NCI-H510A (cell line): Measurements from ENCODE around the gene TSC22D3.

Experiments used
- DNase-seq: peaks from one replicate; lab custom pipeline; 2025; lab: John Stamatoyannopoulos, UW

Gene TSC22D3

DNA sequence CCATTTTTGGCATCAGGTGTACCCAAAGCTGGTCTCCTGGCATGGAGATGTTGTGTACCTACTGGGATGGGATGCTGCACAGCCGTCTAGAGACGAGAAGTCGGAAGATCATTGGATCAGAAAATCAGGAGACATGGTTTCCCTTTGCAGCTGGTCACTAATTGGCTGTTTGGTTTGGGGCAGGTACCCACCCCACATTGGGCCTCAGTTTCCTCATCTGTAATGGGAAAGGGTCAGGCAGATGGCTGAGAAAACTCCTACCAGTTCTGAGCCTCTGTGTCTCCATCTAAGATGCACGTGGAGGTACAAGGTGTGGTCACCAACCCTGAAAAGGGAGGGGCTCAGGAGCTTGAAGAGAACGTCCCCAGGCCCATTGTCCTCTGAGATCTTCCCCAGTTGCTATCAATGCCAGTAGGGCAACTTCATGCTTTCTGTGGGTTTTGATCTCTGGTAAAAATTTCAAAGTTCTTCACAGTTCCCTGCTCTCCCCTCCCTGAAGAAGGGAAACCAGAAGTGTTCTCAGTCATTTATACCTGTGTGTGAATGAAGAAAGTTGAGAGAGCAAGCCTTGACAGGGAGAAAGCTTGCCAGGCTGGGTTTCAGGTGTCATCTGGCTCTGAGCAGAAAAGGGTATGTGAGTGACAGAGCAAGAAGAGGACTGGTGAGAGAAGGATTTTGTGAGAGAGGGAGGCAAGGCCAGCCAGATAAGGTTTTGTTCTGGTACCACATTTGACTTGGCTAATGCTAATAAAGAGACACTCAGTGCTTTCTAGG lies 15.1 kb downstream of the TSC22D3 start:
- no peak for DNase-seq

DNA sequence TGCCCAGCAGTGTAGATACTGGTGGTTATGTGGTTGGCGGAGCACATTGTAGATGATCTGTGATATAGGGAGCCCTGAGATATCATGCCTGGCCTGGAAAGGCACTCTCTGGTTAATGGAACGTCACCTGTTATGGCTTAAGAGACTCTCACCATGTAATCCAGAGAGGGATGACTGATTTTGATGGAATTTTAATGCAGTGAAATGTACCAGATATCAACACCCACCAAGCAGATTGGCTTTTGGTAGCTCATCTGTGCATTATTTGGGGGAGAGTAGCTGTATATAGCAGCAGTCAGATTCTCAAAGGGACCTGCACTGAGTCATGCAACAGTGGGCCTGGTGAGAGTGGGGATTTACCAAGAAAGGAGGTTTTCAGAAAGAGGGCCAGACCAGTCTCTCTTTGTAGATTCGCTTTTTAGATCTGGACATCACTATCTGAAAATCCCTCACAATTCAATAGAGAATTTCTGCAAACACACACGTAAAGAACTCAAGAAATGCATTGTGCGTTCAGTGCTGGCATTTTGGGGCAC lies 17.3 kb downstream of the TSC22D3 start:
- no peak for DNase-seq

DNA sequence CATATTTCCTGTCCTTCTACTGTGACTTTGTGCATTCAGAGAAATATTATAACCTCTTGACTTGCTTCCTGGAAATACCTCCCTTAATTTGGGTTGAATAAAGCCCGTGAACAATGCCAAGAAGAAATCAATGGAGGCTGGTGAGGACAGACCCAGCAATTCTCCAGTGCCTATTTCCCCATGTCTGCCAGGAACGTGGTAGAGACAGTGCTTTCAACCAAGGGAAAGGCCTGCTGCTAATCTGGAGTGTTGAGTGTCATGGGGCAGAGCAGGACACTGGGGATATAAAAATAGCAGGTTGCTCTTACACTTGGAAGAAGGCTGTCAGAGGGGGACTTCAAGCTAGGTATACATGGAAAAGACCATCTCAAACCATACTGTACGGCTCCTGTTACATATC lies 19.9 kb downstream of the TSC22D3 start:
- no peak for DNase-seq

DNA sequence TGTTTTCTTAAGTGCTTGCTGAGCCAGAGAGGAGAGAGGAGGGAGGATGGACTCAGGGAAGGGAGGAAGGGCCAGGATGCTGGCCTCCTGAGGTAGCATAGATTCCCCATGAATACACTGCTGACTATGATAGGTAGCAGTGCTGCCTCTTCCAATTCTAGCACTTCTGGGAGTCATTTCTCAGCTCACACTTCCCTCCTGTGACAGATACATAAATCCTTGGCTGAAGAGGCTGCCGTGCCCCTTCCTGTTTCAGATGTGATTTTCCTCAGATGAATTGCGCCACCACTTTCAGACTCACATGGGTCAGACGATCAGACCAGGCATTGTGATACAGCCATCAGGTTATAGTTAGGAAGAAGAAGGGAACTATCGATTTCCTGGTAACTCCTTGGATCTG lies 22.4 kb downstream of the TSC22D3 start:
- DNase-seq: peak; percentile 56

DNA sequence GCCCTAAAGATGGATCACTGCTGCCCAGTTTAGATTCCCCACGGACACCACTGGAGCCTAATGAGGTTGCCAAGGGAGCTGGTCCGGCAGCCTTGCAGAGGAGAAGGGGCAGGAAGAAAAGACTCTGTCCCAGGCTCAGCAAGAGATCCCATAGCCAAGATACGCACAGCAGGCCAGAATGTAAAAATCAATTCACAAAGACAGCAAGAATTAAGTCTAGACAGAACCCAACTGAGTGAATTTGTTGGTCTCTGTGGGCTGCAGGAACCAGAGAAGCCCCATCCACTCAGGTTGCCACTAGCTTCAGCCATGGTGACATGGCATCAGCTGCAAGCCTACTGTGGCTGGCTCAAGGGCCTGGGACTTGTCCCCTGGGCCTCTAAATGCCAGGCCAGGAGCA lies 22.9 kb downstream of the TSC22D3 start:
- no peak for DNase-seq

DNA sequence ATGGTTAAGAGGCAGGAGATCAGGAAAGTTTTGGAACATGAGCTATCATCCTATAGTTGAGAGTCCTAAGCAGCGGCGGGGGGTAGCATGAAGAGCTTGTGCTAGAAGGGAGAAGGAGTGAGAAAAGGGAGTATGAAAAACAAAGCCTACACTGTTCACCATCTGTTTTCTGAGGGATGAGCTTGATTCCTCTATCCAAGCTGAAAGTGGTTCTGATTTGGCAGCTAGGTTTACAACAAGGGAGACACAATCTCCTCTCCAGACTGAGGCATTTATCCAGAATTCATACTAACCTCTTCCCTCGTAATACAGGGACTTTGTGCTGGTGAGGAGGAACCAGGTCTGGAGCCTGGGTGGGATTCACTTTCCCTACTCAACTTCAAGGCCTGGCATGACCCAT lies 23.5 kb downstream of the TSC22D3 start:
- no peak for DNase-seq

DNA sequence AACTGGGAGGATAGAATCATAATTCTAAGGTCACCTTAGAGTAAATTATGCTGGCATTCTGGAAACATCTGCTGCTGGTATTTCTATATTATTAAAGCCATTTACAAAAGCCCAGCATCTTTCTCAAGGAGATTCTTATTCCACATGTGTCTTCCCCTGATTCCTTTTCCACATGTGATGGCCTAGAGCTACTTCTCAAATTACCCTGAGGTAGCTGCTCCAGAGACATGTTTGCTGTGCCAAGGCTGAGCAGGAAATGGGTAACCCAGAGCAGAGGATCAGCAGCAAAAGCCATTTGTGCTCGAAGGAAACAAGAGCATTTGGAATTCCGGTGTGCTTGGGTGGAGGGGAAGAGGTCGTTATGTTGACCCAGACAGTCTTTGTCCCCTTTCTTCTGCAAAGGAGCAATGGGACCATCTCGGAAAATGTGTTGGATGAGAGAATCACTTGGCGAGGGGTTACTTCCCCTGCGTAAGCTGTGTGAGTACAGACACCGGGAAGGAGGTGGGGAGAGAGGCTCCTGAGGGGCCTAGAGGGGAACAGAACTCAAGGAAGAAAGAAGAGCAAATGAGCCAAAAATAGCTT lies 24.6 kb downstream of the TSC22D3 start:
- DNase-seq: no peak

DNA sequence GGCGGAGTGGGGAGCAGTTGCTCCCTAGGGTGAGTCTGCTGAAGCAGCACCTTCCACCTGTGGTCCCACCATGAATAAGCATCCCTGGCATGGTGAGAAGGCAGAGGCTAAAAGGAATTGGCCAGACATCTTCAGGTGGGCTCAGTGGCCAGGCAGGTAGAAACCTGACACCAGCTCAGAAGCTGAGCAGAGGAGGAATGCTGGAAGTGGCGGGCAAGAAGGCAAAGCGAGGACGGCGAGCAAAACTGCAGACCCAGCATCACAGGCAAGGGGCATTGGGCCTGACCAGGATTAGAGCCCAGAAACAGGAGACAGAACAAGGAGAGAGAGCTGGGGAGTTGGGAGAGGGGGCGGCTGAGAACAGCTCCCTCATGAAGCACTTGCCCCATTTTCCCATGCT lies 25.3 kb downstream of the TSC22D3 start:
- DNase-seq: no peak

DNA sequence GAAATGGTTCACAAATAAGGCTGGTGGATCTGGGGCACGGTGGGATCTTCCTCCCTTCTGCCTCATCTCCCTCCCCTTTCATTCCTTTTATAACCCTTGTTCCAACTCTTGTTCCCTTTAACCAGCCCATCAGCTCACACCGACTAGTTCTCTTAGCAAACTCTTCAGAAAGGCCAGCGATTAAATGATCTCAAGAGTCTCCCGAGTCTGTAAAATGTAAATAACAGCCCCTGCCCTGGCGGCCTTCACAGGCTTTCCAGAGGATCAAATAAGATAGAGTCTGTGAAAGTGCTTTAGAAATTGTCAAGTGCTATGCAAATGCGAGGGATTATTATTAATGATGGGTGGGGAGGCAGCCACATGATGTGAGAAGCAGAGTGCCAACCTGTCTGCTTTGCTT lies 27.1 kb downstream of the TSC22D3 start:
- peak; percentile 16 for DNase-seq

DNA sequence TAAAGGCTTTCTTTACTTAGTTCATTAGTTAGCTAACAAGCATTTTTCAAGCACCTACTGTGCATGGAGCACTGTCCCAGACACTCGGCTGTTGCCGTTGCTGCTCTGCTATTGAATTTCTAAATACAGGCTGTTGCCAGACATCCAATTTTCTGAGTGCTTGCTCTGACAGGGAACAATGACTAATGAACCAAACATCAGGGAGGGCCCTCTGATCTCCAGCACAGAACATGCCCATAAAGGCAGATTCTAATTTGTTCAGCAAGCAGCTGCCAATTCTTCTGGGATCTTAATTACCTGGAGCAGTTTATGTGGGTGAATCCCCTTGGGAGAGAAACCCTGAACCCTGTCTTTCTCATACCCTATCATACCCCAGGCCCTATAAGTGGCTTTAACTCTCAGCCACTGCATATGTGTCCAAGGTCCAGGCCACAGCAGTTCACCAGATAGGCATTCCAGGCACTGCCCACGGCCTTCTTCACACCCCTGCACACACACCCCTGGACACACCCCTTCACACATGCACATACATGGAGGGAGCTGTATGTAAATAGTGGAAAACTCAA lies 27.9 kb downstream of the TSC22D3 start:
- peak; percentile 6 for DNase-seq

DNA sequence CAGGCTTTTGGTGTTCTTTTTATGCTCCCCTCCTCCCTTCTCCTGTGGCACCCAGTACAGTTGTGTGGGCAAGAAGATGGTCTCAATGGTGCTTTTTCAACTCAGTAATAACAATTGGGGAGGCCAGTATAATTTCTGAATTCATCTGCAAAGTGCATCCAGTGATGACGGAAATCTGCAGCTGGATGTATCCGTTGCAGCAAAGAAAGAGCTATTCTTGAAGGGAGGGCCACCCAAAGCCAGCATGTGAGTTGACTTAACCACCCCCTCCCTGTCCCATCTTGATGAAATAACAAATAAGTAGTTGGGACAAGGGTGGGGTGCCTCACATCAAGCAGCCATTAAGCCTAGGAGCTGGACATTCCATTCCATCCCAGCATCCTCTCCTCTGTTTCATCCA lies 30.7 kb downstream of the TSC22D3 start:
- DNase-seq: no peak

DNA sequence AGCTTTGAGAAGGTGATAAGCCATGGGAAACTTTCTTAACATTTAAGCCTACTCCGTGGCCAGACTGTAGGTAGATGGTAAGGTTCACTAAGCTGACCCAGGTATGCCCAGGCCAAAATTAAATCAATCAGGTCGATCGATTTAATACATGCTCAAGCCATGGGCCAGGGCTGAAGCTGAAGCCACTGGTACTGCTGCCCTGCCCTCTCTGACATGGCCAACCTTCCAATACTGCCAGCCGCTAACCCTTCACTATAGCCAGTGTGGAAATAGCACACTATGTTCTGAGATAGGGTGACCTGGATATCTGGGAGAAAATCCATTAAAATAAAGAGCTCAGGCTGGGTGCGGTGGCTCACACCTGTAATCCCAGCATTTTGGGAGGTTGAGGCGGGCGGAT lies 31.6 kb downstream of the TSC22D3 start:
- no peak for DNase-seq

DNA sequence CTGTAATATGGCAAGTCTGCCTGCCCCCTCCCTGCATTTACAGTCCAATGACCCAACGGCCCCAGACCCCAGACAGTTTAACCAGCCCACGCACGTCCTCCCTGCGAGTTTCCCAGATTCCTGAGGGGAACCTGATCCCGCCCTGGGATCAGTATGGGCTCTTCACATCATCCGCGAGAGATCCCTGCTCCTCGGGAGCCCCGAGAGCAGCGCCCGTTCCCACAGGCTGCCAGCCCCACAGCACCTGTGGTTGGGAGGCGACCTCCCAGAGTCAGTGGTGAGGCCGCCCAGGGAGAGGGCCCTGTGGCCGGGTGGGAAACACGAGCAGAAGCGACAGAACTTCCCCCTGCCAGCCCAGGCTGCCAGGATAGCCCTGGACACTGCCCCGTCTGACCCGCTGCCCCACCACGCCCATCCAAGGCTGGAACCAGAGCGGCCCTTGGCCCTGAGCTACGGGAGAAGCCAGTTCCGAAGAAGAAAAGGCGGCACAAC lies 32.8 kb downstream of the TSC22D3 start:
- DNase-seq: no peak

DNA sequence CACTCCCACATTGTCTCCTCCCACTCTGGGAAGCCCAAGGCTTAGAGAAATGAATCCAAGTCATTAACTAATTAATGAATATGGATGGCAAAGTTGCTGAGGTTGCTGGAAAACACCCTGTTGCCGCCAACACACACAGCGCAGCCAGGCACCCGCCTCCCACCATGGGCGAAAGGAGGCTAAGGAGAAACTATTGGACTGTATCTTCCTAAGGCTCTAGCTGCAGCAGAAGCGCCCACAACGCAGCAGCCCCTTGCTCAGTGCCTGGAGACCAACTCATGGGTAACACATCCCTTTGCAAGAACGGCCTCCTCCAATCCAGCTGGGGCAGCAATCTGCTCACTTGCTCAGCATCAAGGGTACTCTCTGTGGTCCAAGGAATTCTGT lies 34.2 kb downstream of the TSC22D3 start:
- no peak for DNase-seq

DNA sequence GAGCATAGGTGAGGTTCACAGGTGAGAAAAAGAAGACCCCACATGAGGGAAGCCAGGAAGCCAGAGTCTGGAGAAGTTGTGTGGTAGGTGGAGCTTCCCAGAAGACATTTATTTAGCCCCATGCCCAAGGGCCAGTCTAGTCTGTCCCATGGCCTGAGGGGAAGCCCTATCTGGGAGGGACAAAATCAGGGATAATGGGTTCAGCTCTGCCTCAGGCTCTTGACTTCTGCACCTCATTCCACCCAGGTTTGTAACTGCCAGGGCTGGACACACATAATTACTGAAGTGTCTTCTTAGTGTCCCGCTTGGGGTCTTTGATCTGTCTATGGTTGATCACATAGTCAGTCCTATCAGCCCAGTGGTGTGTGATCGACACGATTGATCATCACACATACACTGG lies 36.0 kb downstream of the TSC22D3 start:
- DNase-seq: no peak

DNA sequence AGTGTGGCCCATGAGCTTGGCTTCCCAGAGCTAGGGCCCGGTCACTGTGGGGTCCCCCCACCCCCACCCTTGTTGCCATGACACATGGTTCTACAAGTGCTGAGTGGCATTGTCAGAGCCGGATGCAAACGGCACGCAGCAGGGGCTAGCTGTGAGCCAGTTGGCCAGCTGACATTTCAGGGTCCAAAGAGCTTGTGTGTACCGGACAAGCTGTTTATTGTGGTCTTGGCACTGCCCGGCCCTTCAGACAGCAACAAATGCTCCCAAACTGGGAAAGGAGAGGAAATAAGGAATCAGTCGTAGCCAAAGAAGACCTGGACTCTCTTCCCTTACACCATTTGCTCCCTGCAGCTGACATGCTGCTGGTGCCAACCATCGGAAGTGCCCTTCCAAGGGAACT lies 36.8 kb downstream of the TSC22D3 start:
- no peak for DNase-seq

DNA sequence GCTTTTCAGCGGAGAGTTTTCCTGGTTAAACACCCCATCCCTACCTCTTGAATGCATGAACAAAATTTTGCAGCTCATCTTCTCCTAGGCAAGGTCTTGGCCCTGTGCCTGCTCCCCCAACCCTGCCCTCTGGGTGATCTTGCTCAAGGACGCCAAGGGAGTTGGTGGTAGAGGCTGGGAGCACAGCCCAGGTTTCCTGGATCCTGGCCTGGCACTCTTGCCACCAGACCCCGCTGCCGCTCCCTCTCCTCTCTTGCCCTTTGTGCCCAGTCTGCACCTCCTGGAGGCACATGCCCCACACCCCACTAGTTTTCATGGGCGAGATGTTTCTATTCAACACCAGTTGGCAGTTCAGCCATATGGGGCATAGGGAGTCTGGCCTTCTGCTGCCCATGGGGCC lies 37.3 kb downstream of the TSC22D3 start:
- DNase-seq: no peak

DNA sequence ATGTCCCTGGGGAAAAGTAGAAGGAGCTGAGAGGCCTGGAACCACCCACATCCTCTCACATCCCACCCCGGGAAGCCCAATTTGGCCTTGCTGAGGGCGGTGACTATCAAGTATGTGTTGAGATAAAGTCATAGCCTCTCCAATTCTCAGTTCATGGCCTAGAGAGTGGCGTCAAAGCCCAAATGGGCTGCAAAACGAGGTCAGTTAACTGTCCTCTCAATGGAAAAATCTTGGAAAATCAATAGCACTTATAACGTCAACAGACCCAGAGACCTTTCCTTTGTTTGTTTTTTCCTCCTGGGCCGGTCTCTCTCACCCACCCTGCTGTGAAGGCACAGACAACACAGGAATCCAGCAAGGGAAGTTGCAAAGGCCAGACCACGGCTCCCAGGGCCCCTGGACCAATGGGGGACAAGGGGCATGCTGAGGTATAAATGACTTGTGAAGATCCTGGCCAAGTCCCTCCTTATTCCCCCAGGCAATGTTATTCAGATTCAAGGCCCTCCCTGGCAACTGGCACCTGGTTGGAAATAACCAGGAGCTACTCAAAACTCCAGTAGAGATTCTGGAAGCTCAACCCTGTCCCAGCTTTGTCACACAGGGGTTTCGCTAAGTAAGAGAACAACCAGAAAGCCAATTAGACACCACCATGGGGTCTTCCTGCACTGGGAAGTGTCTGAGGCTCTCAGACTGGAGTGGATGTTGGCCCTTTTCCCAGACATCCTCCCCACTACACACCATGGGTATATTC lies 38.6 kb downstream of the TSC22D3 start:
- peak; percentile 49 for DNase-seq

DNA sequence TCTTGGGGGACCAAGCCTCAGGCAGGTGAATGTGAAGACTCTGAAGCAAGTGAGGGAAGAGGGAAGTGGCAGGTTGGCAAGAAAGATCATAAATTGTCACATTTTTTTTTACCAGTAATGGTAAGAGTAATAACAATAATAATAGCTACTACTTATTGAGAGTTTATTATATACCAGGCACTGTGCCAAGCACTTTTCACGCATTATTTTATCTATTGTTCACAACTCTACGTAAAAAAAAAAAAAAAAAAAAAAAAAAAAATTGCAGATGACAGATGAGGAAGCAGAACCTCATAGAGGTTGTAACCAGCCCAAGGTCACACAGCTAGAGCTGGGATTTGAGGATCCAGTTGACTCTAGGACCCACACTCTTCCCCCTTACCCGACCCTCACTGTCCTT lies 40.9 kb downstream of the TSC22D3 start:
- DNase-seq: no peak

DNA sequence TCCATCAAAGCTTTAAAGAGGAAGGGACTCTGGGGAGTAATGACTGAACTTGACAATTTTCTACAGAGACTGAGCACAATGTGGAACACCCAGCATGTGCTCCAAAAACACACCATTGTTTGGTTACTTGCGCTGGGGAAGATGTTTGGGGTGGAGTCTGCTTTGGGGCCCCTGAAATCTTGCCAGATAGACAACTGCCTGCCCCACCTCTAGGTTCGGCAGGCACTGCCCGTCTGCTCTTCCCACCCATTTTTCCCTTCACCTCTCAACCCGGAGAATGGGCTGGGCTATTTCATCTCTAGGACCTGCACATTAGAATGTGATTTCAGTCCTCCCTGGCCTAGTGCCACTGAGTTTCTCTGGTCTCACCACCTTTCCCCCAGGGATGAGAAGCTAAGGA lies 41.9 kb downstream of the TSC22D3 start:
- DNase-seq: no peak

DNA sequence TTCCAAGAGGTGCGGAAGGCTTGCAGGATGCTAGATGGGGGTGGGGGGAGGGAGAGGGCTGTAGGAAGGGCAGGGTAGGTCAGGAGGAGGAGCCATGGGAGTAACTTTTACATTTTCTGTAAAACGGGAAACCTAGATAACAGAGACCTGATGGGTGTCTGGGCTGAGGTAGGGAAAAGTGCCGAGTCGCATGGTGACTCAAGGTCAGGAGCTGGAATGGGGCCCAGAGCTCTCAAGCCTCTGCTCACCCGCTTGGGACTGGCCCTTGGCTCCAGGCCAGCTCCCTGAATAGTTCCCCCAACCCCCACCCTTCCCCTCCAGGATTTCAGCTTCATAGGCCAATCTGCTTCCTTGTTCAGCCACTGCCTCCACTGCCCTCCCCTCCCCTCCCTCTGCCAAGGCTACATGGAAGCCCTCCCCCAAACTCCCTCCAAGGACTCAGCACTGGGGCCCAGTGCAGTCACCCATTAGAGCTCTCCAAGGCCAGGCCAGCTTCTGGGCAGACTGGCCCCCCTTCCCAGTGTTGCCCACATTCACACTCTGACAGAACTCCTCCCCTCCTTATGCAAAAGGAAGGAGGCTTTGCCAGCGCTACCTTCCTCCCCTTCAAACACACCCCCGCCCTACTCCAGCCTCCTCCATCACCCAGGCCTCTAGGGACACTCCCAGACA lies 43.6 kb downstream of the TSC22D3 start:
- DNase-seq: peak; percentile 47
